Colonic mucosa (tissue), 4 donors: ENCODE results near the gene ADRA2C. TPM values are rescaled to one million over a fixed set of nuclear protein-coding genes. Genes with fewer than 3 reads are reported as not detected.

ENCODE experiments used
- DNase-seq: peaks from one replicate; pipeline ENCODE4 v3.0.0-alpha.2; 2020
- H3K27ac ChIP-seq: fragments of 200-600 bp; one replicate; pipeline ENCODE4 v1.8.0; 2021
- H3K27me3 ChIP-seq: fragments of 200-600 bp; one replicate; pipeline ENCODE4 v1.8.0; 2021
- H3K36me3 ChIP-seq: fragments of 200-600 bp; one replicate; pipeline ENCODE4 v1.8.0; 2021
- H3K4me1 ChIP-seq: fragments of 200-600 bp; one replicate; pipeline ENCODE4 v1.8.0; 2021; ENCODE audit warnings: mild to moderate bottlenecking
- H3K4me3 ChIP-seq: fragments of 200-600 bp; one replicate; pipeline ENCODE4 v1.8.0; 2021
- H3K9ac ChIP-seq, 2 donors: one replicate each; pipeline ENCODE4 v1.7.0; 2013; ENCODE audit warnings: control low read depth in 2 of 2, low read depth in 2 of 2, low read length in 2 of 2
- H3K9me3 ChIP-seq: fragments of 200-600 bp; one replicate; pipeline ENCODE4 v1.8.0; 2021
- CTCF ChIP-seq: fragments of 200-600 bp; IDR thresholded peaks from one replicate; pipeline ENCODE4 v1.8.0; 2022; ENCODE audit warnings: antibody characterized with exemption, mild to moderate bottlenecking
- intact Hi-C: fragments of 100-400 bp; cut with DNase I; formaldehyde crosslinking; loops from one replicate; pipeline ENCODE4 v1.14.1; 2022
- total RNA-seq, 2 donors: library from RNA; stranded (reverse); fragmentation: NEBNext Ultra II Directional in 1 of 2; extraction: Animal tissue kit (Norgen Biotek cat#: 25700) in 1 of 2; gene quantifications; one replicate each; pipeline ENCODE4 v1.2.1, GENCODE V29; 2021
- donor health status: healthy.
- donor health status: DM: no; HTN: no; CAD: no.
- donor health status: DM: no; HTN: no; CAD: no.

The ADRA2C gene
- total RNA-seq, 2 donors from 2014 or later, result 0.61 to 0.69 TPM

- intact Hi-C loops, result no loop called here
- TF ChIP-seq CTCF, result no peak
- Histone ChIP-seq H3K36me3 (no peaks in the 10 kb centered on the region), H3K9ac (no peak overlapping the region), H3K4me3 (no peak overlapping the region), H3K27ac (no peak overlapping the region), H3K27me3 (no peaks in the 10 kb centered on the region), H3K4me1 (no peaks in the 10 kb centered on the region), H3K9me3 (no peaks in the 10 kb centered on the region)
- DNase-seq, result no peak
These were observed 50.2 kb downstream of the ADRA2C start for GRCh38 chr4:3816256-3816825.

- Histone ChIP-seq H3K9ac (no peak overlapping the region), H3K27ac (no peak overlapping the region), H3K27me3 (no peaks in the 10 kb centered on the region), H3K4me3 (no peak overlapping the region), H3K36me3 (no peaks in the 10 kb centered on the region), H3K4me1 (no peaks in the 10 kb centered on the region), H3K9me3 (no peaks in the 10 kb centered on the region)
- no peak for TF ChIP-seq CTCF
- intact Hi-C loops, result no loop called here
- DNase-seq, result no peak
These were observed 51.1 kb downstream of the ADRA2C start for GRCh38 chr4:3816983-3817960.

Other genes starting within 250 kb of the ADRA2C start
- 100 to 1,000 TPM; 157 to 214 TPM for gene LRPAP1, start 234.0 kb upstream of the ADRA2C start, total RNA-seq